ENCODE results near the gene KRCC1.
"Not testable (repeated sequence)": the region's sequence is repeated elsewhere in the genome, so short reads cannot be mapped to it uniquely, and the experiment has no call there.

KRCC1 gene

GRCh38 chr2:88036182-88036581, 19.4 kb downstream of the KRCC1 start:
- DNase-seq, result peak; percentile 31

GRCh38 chr2:88032070-88032702, 23.4 kb downstream of the KRCC1 start:
- no peak for DNase-seq

GRCh38 chr2:88028931-88029330, 26.7 kb downstream of the KRCC1 start:
- no peak for DNase-seq

- peak; percentile 79 for DNase-seq
Observed at GRCh38 chr2:88027697-88028389, 27.7 kb downstream of the KRCC1 start.

GRCh38 chr2:88024509-88024908, 31.1 kb downstream of the KRCC1 start:
- DNase-seq, result no peak

GRCh38 chr2:88022669-88022921, 33.0 kb downstream of the KRCC1 start:
- DNase-seq, result no peak

- no peak for DNase-seq
Observed at GRCh38 chr2:88019985-88020384, 35.6 kb downstream of the KRCC1 start.

GRCh38 chr2:88018909-88019308, 36.7 kb downstream of the KRCC1 start:
- no peak for DNase-seq

- DNase-seq, result peak; percentile 67
Observed at GRCh38 chr2:88018077-88018805, 37.3 kb downstream of the KRCC1 start.

- DNase-seq, result not testable (repeated sequence)
Observed at GRCh38 chr2:88017780-88018038, 37.9 kb downstream of the KRCC1 start.

- peak; percentile 55 for DNase-seq
Observed at GRCh38 chr2:88016960-88017779, 38.4 kb downstream of the KRCC1 start.

GRCh38 chr2:88016086-88016959, 39.3 kb downstream of the KRCC1 start, which contains the start of gene RNU2-63P:
TSS of gene RNU2-63P (minus strand) at chr2:88016547.
- DNase-seq, result peak; percentile 93

- no peak for DNase-seq
Observed at GRCh38 chr2:88011011-88011410, 44.6 kb downstream of the KRCC1 start.

GRCh38 chr2:88010136-88010535, 45.4 kb downstream of the KRCC1 start:
- DNase-seq, result no peak

- DNase-seq, result no peak
Observed at GRCh38 chr2:88006912-88007439, 48.6 kb downstream of the KRCC1 start.

- no peak for DNase-seq
Observed at GRCh38 chr2:88005776-88006175, 49.8 kb downstream of the KRCC1 start.

- no peak for DNase-seq
Observed at GRCh38 chr2:88003074-88003755, 52.4 kb downstream of the KRCC1 start.

- no peak for DNase-seq
Observed at GRCh38 chr2:88002359-88002707, 53.2 kb downstream of the KRCC1 start.

GRCh38 chr2:88000474-88000873, 55.1 kb downstream of the KRCC1 start:
- DNase-seq, result not testable (repeated sequence)

- peak; percentile 69 for DNase-seq
Observed at GRCh38 chr2:87996570-87996969, 59.0 kb downstream of the KRCC1 start.

- DNase-seq, result no peak
Observed at GRCh38 chr2:87995756-87996155, 59.8 kb downstream of the KRCC1 start.

Data from OCI-M1 (cell line).